KOPT-K1 (cell line): ENCODE measurements around the gene CCN5.
"Not testable (repeated sequence)": the region's sequence is repeated elsewhere in the genome, so short reads cannot be mapped to it uniquely, and the experiment has no call there.

ENCODE experiments used
- H3K27ac ChIP-seq: fragments of 200-600 bp; sonication (generic); 2 replicates; pipeline ENCODE4 v1.5.1; 2016; ENCODE audit warnings: antibody characterized with exemption, mild to moderate bottlenecking, low read depth, low read length; ENCODE audit not compliant: poor library complexity, severe bottlenecking
- H3K36me3 ChIP-seq: fragments of 200-600 bp; sonication (generic); 2 replicates; pipeline ENCODE4 v1.5.1; 2017; ENCODE audit warnings: antibody characterized with exemption, mild to moderate bottlenecking, low read length, moderate library complexity; ENCODE audit not compliant: insufficient read depth
- H3K9me3 ChIP-seq: fragments of 200-600 bp; sonication (generic); 2 replicates; pipeline ENCODE4 v1.5.1; 2017; ENCODE audit warnings: antibody characterized with exemption, low read length, mild to moderate bottlenecking; ENCODE audit not compliant: insufficient read depth, poor library complexity, severe bottlenecking

Gene CCN5

DNA sequence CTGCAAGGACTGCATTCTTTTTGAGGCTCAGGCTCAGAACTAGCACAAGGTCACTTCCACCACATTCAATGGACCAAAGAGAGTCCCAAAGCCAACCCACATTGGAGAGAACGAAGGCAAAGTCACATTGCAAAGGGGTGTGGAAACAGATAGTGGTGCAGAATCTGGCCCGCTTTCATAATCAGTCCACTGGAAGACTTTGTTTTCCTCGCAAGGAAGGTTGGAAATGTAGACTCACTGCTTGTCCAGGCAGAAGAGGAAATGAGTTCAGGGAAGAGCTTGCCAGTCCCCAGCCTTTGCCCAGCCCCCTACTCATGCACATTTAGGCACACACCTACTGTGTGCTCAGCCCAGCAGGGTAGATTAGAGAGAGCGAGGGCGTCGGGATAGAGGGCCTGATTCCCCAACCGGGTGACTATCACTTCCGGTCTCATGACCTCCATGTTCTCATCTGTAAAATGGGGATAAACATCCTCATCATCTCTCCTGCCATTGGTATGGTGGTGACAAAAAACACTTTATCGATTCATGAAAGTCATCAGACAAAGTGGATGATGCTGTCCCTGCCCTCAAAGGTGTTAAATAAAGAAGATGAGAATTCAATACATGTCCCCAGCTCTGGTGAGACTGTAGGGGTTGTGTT, 24.3 kb upstream of the CCN5 start:
- no peaks in the 10 kb centered on the region for H3K9me3 ChIP-seq
- H3K36me3 ChIP-seq: no peaks in the 10 kb centered on the region
- H3K27ac ChIP-seq: no peak overlapping the region

DNA sequence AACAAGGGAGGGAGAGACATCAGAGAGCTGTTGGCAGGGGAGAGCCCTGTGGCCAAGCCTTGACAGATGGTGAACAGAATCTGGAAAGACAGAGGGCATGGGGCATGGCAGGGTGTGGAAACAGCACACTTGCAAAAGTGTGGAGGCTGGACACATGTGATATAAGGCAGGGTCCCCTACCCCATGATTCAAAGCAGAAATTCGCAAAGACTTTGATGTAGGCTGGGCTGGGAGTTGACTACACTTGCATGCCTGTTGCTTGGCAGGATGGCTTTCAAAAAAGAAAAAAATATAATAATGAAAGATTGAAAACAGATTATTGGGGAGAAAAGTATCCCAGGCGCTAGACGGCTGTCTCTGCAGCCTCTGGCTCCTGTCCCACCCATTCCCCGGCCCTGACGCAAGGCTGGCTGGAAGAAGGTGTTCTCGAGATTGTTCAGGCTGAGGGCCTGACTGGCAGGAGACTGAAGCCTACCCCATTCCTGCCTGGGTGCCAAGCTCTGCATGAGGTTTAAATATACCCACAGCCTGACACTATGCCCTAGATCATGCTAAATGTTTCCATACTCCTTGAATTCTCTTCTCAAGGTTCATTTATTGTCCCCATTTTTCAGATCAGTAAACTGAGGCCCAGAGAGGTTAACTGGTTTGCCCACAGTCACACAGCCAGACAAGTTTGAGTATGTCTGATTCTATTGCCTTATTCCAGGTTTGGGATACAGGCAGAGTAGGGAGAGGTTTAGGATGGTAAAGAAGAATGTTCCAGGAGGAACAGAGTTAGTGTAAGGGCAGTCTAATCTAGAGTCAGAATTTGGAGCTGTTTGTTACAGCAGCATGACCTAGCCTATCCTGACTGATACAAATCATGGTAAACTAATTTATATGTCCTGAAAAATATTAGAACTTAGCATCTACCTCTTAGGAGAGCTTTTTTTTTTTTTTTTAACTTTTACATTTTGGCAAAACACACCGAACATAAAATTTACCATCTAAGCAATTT, 23.4 kb upstream of the CCN5 start:
- Histone ChIP-seq H3K27ac (no peak overlapping the region), H3K36me3 (no peaks in the 10 kb centered on the region)

DNA sequence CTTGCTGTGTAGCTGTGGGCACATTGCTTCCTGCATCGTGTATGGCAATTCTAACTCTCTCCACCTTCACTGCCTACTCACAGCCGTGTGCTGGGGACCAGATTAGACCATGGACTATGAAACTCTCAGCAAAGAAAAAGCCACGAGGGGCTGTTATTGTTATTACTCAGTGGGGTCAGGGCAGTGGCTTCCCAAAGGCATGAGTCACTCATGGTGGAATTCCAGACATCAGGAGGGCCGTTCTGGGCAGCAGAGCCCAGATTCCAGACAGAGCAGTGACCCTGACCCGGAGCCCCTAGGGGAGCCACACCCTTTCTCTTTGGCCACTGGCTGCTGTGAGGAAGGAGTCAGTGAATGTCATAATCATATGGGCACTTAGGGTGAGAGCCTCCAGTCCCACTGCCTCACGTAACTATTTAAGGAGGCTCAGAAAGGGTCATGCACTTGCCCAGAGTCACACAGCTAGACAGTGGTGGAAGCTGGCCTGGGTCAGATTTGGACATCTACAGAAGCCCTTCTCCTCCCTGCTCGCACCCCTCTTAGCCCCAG, 22.2 kb upstream of the CCN5 start:
- no peak overlapping the region for H3K27ac ChIP-seq
- no peaks in the 10 kb centered on the region for H3K36me3 ChIP-seq
- no peaks in the 10 kb centered on the region for H3K9me3 ChIP-seq

More for the DNA sequence above, 23.4 kb upstream of the CCN5 start:
- no peaks in the 10 kb centered on the region for H3K9me3 ChIP-seq

DNA sequence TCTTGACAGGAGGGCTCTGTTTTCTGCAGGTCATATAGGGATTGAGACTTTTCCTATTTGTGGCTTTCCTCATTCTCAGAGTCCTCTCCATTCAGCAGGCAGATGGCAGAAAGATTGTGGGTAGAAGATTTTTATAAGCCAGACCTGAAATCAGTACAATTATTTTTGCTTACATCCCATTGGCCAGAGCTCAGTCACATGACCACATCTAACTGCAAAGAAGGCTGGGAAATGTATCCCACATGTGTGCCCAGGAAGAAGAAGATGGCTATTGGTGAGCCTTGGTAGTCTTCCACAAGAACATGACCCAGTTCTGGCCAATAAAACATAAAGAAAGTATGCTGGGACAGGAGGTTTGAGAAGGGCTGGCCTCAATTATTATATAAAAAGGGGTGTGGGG, 21.5 kb upstream of the CCN5 start:
- Histone ChIP-seq H3K27ac (no peak overlapping the region), H3K9me3 (no peaks in the 10 kb centered on the region), H3K36me3 (no peaks in the 10 kb centered on the region)

DNA sequence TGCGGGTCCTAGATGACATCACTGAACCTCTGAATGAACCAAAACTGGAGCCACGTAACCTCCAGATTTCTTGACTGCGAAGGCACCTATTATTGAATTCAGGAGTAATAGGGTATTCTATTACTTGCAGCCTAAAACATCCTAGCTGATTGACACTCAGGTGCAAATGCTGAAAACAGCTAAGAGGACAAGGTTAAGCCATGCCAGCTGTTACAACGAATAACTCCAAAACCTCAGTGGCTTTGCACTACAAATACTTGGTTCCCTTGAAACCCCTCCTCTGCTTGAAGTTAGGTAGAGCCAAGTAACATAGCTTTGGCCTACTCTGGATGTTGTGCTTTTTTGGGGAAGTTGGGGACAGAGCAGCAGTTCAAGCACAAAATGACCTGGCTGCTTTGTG, 21.0 kb upstream of the CCN5 start:
- Histone ChIP-seq H3K9me3 (no peaks in the 10 kb centered on the region), H3K27ac (no peak overlapping the region), H3K36me3 (no peaks in the 10 kb centered on the region)

DNA sequence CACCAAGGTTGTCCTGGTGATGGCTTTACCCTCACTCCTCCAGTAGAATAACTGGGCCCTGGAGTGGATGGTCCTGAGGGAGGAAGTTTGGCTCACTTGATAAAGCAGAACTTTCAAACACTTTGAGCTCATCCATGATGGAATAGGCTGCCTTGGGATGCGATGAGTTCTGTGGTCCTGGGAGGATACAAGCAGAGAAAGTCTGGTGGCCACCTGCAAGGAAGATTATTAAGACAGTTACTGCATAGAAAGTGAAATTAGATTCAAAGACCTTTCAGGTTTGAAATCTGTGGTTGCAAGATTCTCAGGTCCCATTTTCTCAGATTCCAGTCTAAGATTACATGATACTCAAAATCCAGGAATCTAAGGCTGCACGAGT, 19.9 kb upstream of the CCN5 start:
- no peak overlapping the region for H3K27ac ChIP-seq

DNA sequence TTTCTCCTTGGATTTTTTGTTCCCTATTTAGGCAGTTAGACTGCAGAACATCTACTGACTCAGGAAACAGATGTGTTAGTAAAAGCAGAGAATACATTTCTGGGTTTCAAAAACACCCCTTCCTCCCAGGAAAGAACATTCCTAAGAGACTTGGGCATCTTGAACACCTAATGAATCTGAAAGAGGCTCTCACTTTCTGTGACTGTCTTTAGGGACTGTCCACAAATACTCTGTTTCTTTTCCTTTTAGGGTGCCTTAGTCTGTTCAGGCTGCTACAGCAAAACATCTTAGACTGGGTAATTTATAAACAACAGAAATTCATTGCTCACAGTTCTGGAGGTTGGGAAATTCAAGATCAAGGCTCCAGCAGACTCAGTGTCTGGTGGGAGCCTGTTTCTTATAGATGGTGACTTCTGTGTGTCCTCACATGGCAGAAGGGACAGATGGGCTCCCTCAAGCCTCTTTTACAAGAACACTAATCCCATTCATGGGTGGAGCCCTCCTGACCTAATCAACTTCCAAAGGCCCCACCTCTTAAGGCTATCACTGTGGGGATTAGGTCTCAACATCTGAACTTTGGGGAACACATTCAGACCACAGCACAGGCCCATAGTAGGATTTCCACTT, 19.4 kb upstream of the CCN5 start:
- H3K36me3 ChIP-seq: no peaks in the 10 kb centered on the region
- no peak overlapping the region for H3K27ac ChIP-seq
- no peaks in the 10 kb centered on the region for H3K9me3 ChIP-seq

More for the DNA sequence above, 19.9 kb upstream of the CCN5 start:
- Histone ChIP-seq H3K36me3 (no peaks in the 10 kb centered on the region), H3K9me3 (no peaks in the 10 kb centered on the region)

DNA sequence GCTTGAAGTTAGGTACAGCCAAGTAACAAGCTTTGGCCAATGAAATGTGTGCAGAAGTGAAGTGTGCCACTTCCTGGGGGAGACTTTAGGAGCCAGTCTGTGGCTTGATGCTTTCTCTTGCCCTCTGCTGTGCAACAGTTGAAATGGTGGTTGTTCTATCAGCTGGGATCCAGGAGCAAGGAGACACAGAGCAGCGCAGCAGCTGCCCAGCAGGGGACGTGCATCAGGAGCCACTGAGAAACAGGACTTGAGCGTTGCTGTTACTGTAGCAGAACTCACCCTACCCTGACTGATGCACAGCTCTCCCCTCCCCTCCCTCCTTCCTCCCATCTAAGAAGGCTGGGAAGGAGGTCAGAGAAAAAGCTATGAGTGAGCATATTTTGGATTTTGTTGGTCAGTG, 18.9 kb upstream of the CCN5 start:
- Histone ChIP-seq H3K9me3 (no peaks in the 10 kb centered on the region), H3K27ac (no peak overlapping the region), H3K36me3 (no peaks in the 10 kb centered on the region)

DNA sequence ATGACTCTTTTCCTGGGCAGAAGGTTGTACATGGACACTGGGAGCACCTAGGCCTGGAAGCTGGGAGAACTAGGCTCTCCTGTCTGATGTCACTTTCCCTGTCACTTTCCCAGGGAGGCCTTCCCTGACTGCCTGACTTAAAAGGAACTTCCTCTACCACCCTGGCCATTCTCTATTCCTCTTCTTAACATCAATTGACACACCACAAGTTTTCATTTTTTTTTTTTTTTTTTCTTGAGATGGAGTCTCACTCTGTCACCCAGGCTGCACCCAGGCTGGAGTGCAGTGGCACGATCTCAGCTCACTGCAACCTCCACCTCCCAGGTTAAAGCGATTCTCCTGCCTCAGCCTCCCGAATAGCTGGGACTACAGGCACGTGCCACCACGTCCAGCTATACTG, 18.1 kb upstream of the CCN5 start:
- H3K36me3 ChIP-seq, H3K9me3 ChIP-seq, H3K27ac ChIP-seq: not testable (repeated sequence)

DNA sequence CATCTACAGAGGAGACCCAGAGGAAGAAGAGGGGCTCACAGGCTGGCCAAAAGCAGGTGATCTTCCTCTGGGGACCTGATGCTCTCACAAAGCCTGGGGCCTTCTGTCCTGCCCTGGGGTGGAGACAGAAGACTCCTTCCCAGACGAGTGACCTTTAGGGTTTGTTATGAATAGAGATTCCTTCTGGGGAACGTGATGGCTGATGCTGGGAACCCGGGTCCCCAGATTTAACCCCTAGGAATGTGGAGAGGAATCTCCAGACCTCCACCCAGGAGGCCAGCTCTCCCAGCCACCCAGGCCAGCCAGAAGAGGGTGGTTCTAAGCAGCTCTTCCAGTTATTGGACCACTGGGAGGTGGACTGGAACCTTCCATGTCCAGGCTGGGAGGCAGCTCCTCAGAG, 16.8 kb upstream of the CCN5 start:
- no peak overlapping the region for H3K27ac ChIP-seq

DNA sequence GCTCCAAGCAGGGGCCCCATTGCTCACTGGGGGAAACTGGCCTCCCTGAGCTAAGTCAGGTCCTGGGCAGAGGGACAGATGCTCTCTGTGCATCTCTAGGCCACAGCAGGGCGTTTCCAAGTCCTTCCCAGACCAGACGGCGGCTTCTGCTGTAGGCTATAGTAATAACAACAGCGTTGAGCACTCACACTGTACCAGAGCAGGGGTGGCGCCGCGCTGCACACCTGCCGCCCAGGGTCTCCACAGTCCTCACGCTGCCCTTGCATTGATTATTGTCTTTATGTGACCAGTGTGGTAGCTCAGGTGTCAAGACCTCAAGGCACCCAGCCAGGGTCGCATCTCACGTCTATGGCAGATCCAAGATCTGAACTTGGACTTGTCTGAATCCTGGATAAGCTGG, 14.9 kb upstream of the CCN5 start:
- Histone ChIP-seq H3K27ac (no peak overlapping the region), H3K36me3 (no peaks in the 10 kb centered on the region), H3K9me3 (no peaks in the 10 kb centered on the region)

More for the DNA sequence above, 16.8 kb upstream of the CCN5 start:
- H3K36me3 ChIP-seq: no peaks in the 10 kb centered on the region
- no peaks in the 10 kb centered on the region for H3K9me3 ChIP-seq

DNA sequence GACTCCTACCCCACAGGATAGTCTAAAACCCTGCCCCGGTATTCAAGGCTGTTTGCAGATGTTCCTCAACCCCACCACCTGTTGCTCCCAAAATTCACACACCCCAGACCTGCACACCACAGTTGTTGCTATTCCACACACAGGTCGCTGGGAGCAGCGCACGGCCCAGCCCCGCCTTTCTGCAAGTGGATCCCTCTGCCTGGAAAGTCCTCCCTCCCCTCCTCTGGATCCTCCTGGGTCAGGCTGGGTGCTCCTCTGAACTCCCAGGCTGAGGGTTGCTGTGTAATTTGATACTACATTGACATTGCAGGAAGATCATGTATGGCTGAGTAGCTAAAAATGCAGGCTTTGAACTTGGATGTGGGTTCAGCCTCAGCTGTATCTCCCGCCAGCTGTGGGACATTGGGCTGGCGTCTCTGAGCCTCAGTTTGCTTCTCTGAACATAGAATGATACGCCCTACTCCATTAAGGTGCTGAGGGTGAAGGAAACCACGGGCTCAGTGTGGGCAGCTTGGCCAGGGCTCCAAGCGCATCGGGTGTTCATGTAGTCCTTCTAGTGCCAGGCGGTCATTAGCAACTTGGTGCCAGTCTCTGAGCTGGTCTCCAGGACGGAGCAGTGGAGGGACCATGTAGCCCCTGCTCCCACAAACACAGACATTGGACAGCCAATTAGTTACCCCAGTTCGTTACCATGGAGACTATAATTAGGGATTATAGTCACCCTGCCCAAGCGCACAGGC, 13.9 kb upstream of the CCN5 start:
- H3K27ac ChIP-seq: no peak overlapping the region
- no peaks in the 10 kb centered on the region for H3K9me3 ChIP-seq
- H3K36me3 ChIP-seq: no peaks in the 10 kb centered on the region

DNA sequence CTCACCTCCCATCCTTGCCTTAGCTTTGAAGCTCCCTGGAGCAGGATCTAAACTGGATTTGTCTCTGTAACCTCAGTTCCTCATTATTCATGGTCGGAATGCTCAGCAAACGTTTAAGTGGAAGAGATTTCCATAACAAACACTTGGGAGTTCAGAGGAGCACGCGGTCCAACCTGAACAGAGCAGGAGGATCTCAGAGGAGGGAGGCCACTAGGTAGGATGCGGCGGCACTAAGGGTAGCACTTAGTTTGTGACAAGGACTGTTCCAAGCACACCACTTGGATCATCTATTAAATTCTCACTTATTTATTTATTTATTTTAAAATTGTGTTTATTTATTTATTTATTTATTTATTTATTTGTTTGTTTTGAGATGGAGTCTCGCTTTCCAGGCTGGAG, 13.3 kb upstream of the CCN5 start:
- Histone ChIP-seq H3K27ac (no peak overlapping the region), H3K36me3 (no peaks in the 10 kb centered on the region)

DNA sequence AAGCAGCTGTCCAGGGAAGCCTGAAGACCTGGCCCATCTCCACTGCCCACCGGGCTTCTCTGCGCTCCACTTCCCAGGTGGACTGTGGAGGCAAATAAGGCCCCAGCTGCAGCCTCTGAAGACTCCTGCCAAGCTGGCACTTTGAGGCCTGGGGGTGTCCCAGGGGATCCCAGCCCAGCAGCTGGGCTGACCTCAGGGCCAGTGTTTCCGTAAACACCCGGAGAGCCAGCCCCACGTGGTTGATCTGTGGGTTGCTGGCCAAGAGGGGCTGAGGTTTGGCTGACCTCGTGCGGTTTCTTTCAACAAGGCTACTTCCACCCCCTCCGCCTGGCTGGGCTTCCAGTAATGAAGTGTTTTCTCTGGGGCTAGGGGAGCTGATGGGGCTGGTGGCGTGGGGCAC, 12.4 kb upstream of the CCN5 start:
- Histone ChIP-seq H3K36me3 (no peaks in the 10 kb centered on the region), H3K27ac (no peak overlapping the region), H3K9me3 (no peaks in the 10 kb centered on the region)

More for the DNA sequence above, 13.3 kb upstream of the CCN5 start:
- no peaks in the 10 kb centered on the region for H3K9me3 ChIP-seq
